ENCODE data around the gene SIRPB2.

GRCh38 chr20:1473246-1474220 is 17.7 kb downstream of the SIRPB2 start:
- TF ChIP-seq ZNF274 (IDR thresholded peaks at IDR 0.05; ENCODE audit: low read depth, low read length) (no peak), YY1 (IDR thresholded peaks at IDR 0.05; ENCODE audit: insufficient read depth, insufficient read length) (no peak), SUZ12 (IDR thresholded peaks at IDR 0.05; ENCODE audit: extremely low read depth, insufficient read depth, insufficient read length) (no peak)

All from NT2/D1 (cell line).